Measurements from ENCODE around the gene NEFH. TPM values are rescaled to one million over a fixed set of nuclear protein-coding genes. Genes with fewer than 3 reads are reported as not detected.
"Not testable (repeated sequence)": the region's sequence is repeated elsewhere in the genome, so short reads cannot be mapped to it uniquely, and the experiment has no call there.

The NEFH gene
- total RNA-seq, 2 experiments from 2014 or later, result 7.5 to 8.6 TPM

GRCh38 chr22:29482726-29483125 is 2.7 kb downstream of the NEFH start:
- TF ChIP-seq CTCF (IDR thresholded peaks at IDR 0.05), result no peak
- H3K27me3 Mint-ChIP-seq, result peaks cover 27% of the 10 kb centered on the region
- H3K36me3 Mint-ChIP-seq (ENCODE audit: low read depth), result peaks cover 3% of the 10 kb centered on the region
- no peaks in the 10 kb centered on the region for H3K9me3 Mint-ChIP-seq
- H3K4me3 Mint-ChIP-seq, result no peak overlapping the region
- ATAC-seq (no peak), DNase-seq (no peak)
- ChIA-PET CTCF (interaction anchor here (1.1 to 2.9 kb wide), 3 partner anchors 12 to 89 kb away, joined by 3 to 9 read pairs (median 8); no protein-coding TSS in a partner anchor), POLR2A (interaction anchor here (0.8 kb wide), 1 partner anchor 14 kb away, joined by 3 read pairs; no protein-coding TSS in a partner anchor)
- peaks cover 14% of the 10 kb centered on the region for H3K4me1 Mint-ChIP-seq (ENCODE audit: low read depth)
- intact Hi-C loops (cut with micrococcal nuclease), result no loop called here
- no peak overlapping the region for H3K27ac Mint-ChIP-seq

- intact Hi-C loops (cut with micrococcal nuclease), result no loop called here
- POLR2A ChIA-PET, result interaction anchor here (0.8 kb wide), 1 partner anchor 13 kb away, joined by 3 read pairs; no protein-coding TSS in a partner anchor
- Mint-ChIP-seq H3K27ac (no peak overlapping the region), H3K27me3 (peaks cover 25% of the 10 kb centered on the region), H3K4me1 (ENCODE audit: low read depth) (peaks cover 14% of the 10 kb centered on the region), H3K9me3 (no peaks in the 10 kb centered on the region), H3K36me3 (ENCODE audit: low read depth) (peaks cover 3% of the 10 kb centered on the region), H3K4me3 (no peak overlapping the region)
- DNase-seq (no peak), ATAC-seq (no peak)
- CTCF ChIA-PET, result interaction anchor here (2.9 kb wide), 1 partner anchor 12 kb away, joined by 8 read pairs; no protein-coding TSS in a partner anchor
- TF ChIP-seq CTCF (IDR thresholded peaks at IDR 0.05), result no peak
Observed at GRCh38 chr22:29483254-29483653, 3.2 kb downstream of the NEFH start.

- H3K9me3 Mint-ChIP-seq, result no peaks in the 10 kb centered on the region
- no peak overlapping the region for H3K4me3 Mint-ChIP-seq
- CTCF ChIA-PET, result interaction anchor here (0.7 to 2.9 kb wide), 4 partner anchors 12 to 89 kb away, joined by 3 to 8 read pairs (median 4); no protein-coding TSS in a partner anchor
- intact Hi-C loops (cut with micrococcal nuclease), result no loop called here
- peaks cover 5% of the 10 kb centered on the region for H3K4me1 Mint-ChIP-seq (ENCODE audit: low read depth)
- H3K27ac Mint-ChIP-seq, result no peak overlapping the region
- H3K36me3 Mint-ChIP-seq (ENCODE audit: low read depth), result peaks cover 1% of the 10 kb centered on the region
- POLR2A ChIA-PET, result interaction anchor here (0.6 to 0.8 kb wide), 2 partner anchors 11 to 25 kb away, joined by 3 read pairs; no protein-coding TSS in a partner anchor
- H3K27me3 Mint-ChIP-seq, result peaks cover 11% of the 10 kb centered on the region
- no peak for DNase-seq
- no peak for TF ChIP-seq CTCF (IDR thresholded peaks at IDR 0.05)
- no peak for ATAC-seq
Observed at GRCh38 chr22:29484642-29485041, 4.6 kb downstream of the NEFH start.

GRCh38 chr22:29485448-29485847 is 5.4 kb downstream of the NEFH start:
- CTCF ChIA-PET, result interaction anchor here (0.7 to 2.9 kb wide), 3 partner anchors 13 to 90 kb away, joined by 3 to 8 read pairs (median 5); no protein-coding TSS in a partner anchor
- POLR2A ChIA-PET, result interaction anchor here (0.8 kb wide), 1 partner anchor 12 kb away, joined by 3 read pairs; no protein-coding TSS in a partner anchor
- no peak overlapping the region for H3K4me3 Mint-ChIP-seq
- ATAC-seq (no peak), DNase-seq (no peak)
- H3K27me3 Mint-ChIP-seq, result peaks cover 9% of the 10 kb centered on the region
- no peak for TF ChIP-seq CTCF (IDR thresholded peaks at IDR 0.05)
- peaks cover 4% of the 10 kb centered on the region for H3K4me1 Mint-ChIP-seq (ENCODE audit: low read depth)
- intact Hi-C loops (cut with micrococcal nuclease), result no loop called here
- H3K36me3 Mint-ChIP-seq (ENCODE audit: low read depth), result no peaks in the 10 kb centered on the region
- no peaks in the 10 kb centered on the region for H3K9me3 Mint-ChIP-seq
- no peak overlapping the region for H3K27ac Mint-ChIP-seq

GRCh38 chr22:29487426-29487986 is 7.5 kb downstream of the NEFH start:
- no peaks in the 10 kb centered on the region for H3K36me3 Mint-ChIP-seq (ENCODE audit: low read depth)
- no peak overlapping the region for H3K27ac Mint-ChIP-seq
- no peaks in the 10 kb centered on the region for H3K9me3 Mint-ChIP-seq
- no peaks in the 10 kb centered on the region for H3K27me3 Mint-ChIP-seq
- ChIA-PET POLR2A (interaction anchor here (0.7 kb wide), 1 partner anchor 1804 kb away, joined by 3 read pairs; no protein-coding TSS in a partner anchor), CTCF (interaction anchor here (1.0 kb wide), 1 partner anchor 15 kb away, joined by 3 read pairs; no protein-coding TSS in a partner anchor)
- TF ChIP-seq CTCF (IDR thresholded peaks at IDR 0.05), result no peak
- intact Hi-C loops (cut with micrococcal nuclease), result no loop called here
- no peak for DNase-seq
- no peak for ATAC-seq
- H3K4me1 Mint-ChIP-seq (ENCODE audit: low read depth), result no peaks in the 10 kb centered on the region
- H3K4me3 Mint-ChIP-seq, result no peak overlapping the region

- H3K27ac Mint-ChIP-seq; H3K9me3 Mint-ChIP-seq; DNase-seq; POLR2A ChIA-PET; intact Hi-C loops (cut with micrococcal nuclease); H3K4me1 Mint-ChIP-seq (ENCODE audit: low read depth); CTCF ChIA-PET; H3K27me3 Mint-ChIP-seq; ATAC-seq; H3K4me3 Mint-ChIP-seq; H3K36me3 Mint-ChIP-seq (ENCODE audit: low read depth): not testable (repeated sequence)
Observed at GRCh38 chr22:29489127-29489780, 9.2 kb downstream of the NEFH start.

All from activated CD8-positive, alpha-beta T cell treated with anti-CD3 and anti-CD28 coated beads for 36 hours (primary cell).